Smooth muscle cell (in vitro differentiated cells): ENCODE measurements around the gene ZFAND3. TPM values are rescaled to one million over a fixed set of nuclear protein-coding genes. Genes with fewer than 3 reads are reported as not detected.
A peak's percentile ranks its signal among the peaks of the same experiment; 100 is the strongest.

Experiments
- DNase-seq: peaks from one replicate; lab custom pipeline; 2025; ENCODE audit not compliant: unreplicated experiment; lab: John Stamatoyannopoulos, UW
- H2AFZ ChIP-seq: fragments of 200-600 bp; sonication (generic); 2 replicates; pipeline ENCODE4 v1.6.0; 2016; ENCODE audit warnings: antibody characterized with exemption, low read depth, mild to moderate bottlenecking
- H3F3A ChIP-seq: fragments of 200-600 bp; sonication (generic); 2 replicates; pipeline ENCODE4 v1.6.0; 2017; ENCODE audit warnings: antibody characterized with exemption, low read depth
- H3K27ac ChIP-seq: fragments of 200-600 bp; sonication (generic); 2 replicates; pipeline ENCODE4 v1.5.1; 2016; ENCODE audit warnings: low read depth, mild to moderate bottlenecking
- H3K27me3 ChIP-seq: fragments of 200-600 bp; sonication (generic); 2 replicates; pipeline ENCODE4 v1.6.1; 2016; ENCODE audit warnings: low read depth, mild to moderate bottlenecking
- H3K36me3 ChIP-seq: fragments of 200-600 bp; sonication (generic); 2 replicates; pipeline ENCODE4 v1.5.1; 2016; ENCODE audit warnings: low read depth
- H3K4me1 ChIP-seq: fragments of 200-600 bp; sonication (generic); 2 replicates; pipeline ENCODE4 v1.5.1; 2016; ENCODE audit warnings: low read depth
- H3K4me2 ChIP-seq: fragments of 200-600 bp; sonication (generic); 2 replicates; pipeline ENCODE4 v1.6.0; 2016; ENCODE audit warnings: mild to moderate bottlenecking
- H3K4me3 ChIP-seq: fragments of 200-600 bp; sonication (generic); 2 replicates; pipeline ENCODE4 v1.5.1; 2016; ENCODE audit warnings: mild to moderate bottlenecking
- H3K79me2 ChIP-seq: fragments of 200-600 bp; sonication (generic); 2 replicates; pipeline ENCODE4 v1.6.0; 2016; ENCODE audit warnings: low read depth, mild to moderate bottlenecking
- H3K9ac ChIP-seq: fragments of 200-600 bp; sonication (generic); 2 replicates; pipeline ENCODE4 v1.6.0; 2016; ENCODE audit warnings: low read depth
- H3K9me3 ChIP-seq: fragments of 200-600 bp; sonication (generic); replicated peaks from 2 replicates; pipeline ENCODE4 v1.5.1; 2016; ENCODE audit warnings: low read depth
- H4K20me1 ChIP-seq: fragments of 200-600 bp; sonication (generic); 2 replicates; pipeline ENCODE4 v1.6.0; 2016; ENCODE audit warnings: low read depth
- WGBS: methylation state at CpG from one replicate; pipeline ENCODE4 v1.1.7; 2016; ENCODE audit warnings: low lambda C conversion rate; 5-methylcytosine and 5-hydroxymethylcytosine counted together
- polyA plus RNA-seq: library from polyadenylated mRNA; unstranded; fragments of >200 nt; fragmentation: Nextera tagmentation; extraction: Ambion mirVana; gene quantifications from 2 replicates; pipeline ENCODE4 v1.2.1, GENCODE V29; 2016
- total RNA-seq: library from RNA; depleted of rRNA; stranded (reverse); fragments of >200 nt; gene quantifications from 2 replicates; pipeline ENCODE4 v1.2.3, GENCODE V29; 2014
- TF ChIP-seq, protein P1 (sequence below): fragments of 200-600 bp; sonication (generic); IDR thresholded peaks from 2 replicates; pipeline ENCODE4 v1.5.1; 2017; ENCODE audit warnings: borderline replicate concordance, mild to moderate bottlenecking, antibody characterized with exemption; ENCODE audit not compliant: insufficient read depth, poor library complexity, severe bottlenecking

The ZFAND3 gene
- total and polyA plus RNA-seq, 2 experiments from 2014 or later: 27.6 to 40.5 TPM

DNA sequence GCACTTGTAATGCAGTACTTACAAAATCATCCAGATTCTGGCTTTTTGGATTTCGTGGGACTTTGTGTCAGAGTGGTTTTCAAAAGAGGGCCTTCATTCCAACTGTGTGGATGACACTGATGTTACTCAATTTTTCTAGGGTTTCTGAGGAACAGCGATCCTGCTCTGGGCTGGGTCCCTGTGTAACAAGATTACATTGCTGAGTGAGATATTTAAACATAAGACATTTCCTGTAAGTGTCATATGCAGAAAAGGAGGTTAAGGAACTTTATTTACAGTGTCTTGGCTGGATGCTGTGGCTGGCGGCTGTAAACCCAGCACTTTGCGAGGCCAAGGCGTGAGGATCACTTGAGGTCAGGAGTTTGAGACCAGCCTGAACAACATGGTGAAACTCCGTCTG lies 6.7 kb downstream of the ZFAND3 start:
- peaks cover 32% of the 10 kb centered on the region for H3K4me1 ChIP-seq
- H3F3A ChIP-seq: no peaks in the 10 kb centered on the region
- TF ChIP-seq, protein P1, sequence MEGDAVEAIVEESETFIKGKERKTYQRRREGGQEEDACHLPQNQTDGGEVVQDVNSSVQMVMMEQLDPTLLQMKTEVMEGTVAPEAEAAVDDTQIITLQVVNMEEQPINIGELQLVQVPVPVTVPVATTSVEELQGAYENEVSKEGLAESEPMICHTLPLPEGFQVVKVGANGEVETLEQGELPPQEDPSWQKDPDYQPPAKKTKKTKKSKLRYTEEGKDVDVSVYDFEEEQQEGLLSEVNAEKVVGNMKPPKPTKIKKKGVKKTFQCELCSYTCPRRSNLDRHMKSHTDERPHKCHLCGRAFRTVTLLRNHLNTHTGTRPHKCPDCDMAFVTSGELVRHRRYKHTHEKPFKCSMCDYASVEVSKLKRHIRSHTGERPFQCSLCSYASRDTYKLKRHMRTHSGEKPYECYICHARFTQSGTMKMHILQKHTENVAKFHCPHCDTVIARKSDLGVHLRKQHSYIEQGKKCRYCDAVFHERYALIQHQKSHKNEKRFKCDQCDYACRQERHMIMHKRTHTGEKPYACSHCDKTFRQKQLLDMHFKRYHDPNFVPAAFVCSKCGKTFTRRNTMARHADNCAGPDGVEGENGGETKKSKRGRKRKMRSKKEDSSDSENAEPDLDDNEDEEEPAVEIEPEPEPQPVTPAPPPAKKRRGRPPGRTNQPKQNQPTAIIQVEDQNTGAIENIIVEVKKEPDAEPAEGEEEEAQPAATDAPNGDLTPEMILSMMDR: no peak
- no peak overlapping the region for H3K4me2 ChIP-seq
- no peak overlapping the region for H2AFZ ChIP-seq
- 75% methylated on average over 6 of the region's 6 CpGs for WGBS
- H3K4me3 ChIP-seq: no peak overlapping the region
- H3K9ac ChIP-seq: no peak overlapping the region
- DNase-seq: no peak
- peaks cover 100% of the 10 kb centered on the region for H4K20me1 ChIP-seq
- H3K9me3 ChIP-seq: no peaks in the 10 kb centered on the region
- no peaks in the 10 kb centered on the region for H3K36me3 ChIP-seq
- peak overlapping the region; percentile 36 for H3K27ac ChIP-seq
- no peaks in the 10 kb centered on the region for H3K27me3 ChIP-seq
- H3K79me2 ChIP-seq: peaks cover 100% of the 10 kb centered on the region

DNA sequence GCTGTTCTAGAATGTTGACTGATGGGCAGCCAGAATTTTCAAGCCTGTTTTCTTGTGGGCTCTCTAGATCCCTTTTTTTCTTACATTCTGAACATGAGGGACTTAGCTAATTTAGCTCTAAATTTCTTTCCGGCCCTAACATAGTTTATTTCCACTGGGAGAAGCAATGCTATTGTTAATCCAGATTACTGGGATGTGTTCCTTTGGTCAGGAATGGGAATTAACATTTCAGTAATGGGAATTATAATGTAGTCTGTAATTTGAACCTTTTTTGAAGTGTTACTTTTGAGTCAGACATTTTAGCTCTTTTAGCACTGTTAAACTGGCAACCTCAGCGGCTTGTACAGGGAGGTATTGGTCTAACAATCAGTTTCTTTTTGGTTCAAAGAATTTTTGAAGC lies 7.5 kb downstream of the ZFAND3 start:
- H2AFZ ChIP-seq: no peak overlapping the region
- no peaks in the 10 kb centered on the region for H3K27me3 ChIP-seq
- H4K20me1 ChIP-seq: peaks cover 100% of the 10 kb centered on the region
- TF ChIP-seq, protein P1: no peak
- H3K4me3 ChIP-seq: no peak overlapping the region
- H3K36me3 ChIP-seq: no peaks in the 10 kb centered on the region
- H3K9ac ChIP-seq: no peak overlapping the region
- H3K9me3 ChIP-seq: no peaks in the 10 kb centered on the region
- H3K79me2 ChIP-seq: peaks cover 100% of the 10 kb centered on the region
- H3K4me2 ChIP-seq: no peak overlapping the region
- 93% methylated on average over 2 of the region's 2 CpGs for WGBS
- DNase-seq: no peak
- peaks cover 24% of the 10 kb centered on the region for H3K4me1 ChIP-seq
- no peaks in the 10 kb centered on the region for H3F3A ChIP-seq
- H3K27ac ChIP-seq: peak overlapping the region; percentile 0

DNA sequence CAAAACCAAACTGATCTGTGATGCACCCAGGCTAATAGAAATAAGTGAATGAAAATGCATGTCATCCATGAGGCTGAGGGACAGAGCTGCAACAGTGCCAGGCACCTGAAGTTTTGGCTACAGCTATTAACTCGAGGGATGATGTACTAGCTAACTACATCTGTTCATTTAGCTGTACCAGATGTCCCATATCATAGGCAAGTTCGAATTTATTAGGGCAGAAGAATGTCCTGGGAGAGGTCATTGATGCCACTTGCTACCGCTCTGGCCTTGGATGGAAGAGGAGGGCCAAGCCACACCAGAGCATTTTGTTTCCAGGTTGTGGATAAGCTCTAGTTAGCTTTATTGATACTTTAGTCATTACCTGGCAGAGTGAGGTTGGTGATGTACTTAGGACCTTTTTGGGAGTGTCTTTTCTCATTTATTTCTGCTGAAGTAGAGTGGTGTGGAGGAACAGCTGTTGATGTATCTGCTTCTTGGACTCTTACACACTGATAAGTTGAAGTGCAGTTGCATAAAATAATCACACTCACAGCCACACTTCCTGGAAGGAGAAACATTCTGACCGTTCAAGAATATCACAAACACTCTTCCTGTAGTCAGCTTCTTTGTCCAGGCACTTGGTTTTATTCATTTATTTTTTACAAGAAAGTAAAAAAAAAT lies 8.2 kb downstream of the ZFAND3 start:
- H2AFZ ChIP-seq: no peak overlapping the region
- no peak overlapping the region for H3K9ac ChIP-seq
- 82% methylated on average over 4 of the region's 4 CpGs for WGBS
- no peaks in the 10 kb centered on the region for H3K27me3 ChIP-seq
- peaks cover 100% of the 10 kb centered on the region for H4K20me1 ChIP-seq
- H3K4me3 ChIP-seq: no peak overlapping the region
- TF ChIP-seq, protein P1: no peak
- DNase-seq: no peak
- H3K4me2 ChIP-seq: no peak overlapping the region
- peaks cover 100% of the 10 kb centered on the region for H3K79me2 ChIP-seq
- H3F3A ChIP-seq: no peaks in the 10 kb centered on the region
- peaks cover 17% of the 10 kb centered on the region for H3K4me1 ChIP-seq
- peak overlapping the region; percentile 22 for H3K27ac ChIP-seq
- no peaks in the 10 kb centered on the region for H3K36me3 ChIP-seq
- H3K9me3 ChIP-seq: no peaks in the 10 kb centered on the region

DNA sequence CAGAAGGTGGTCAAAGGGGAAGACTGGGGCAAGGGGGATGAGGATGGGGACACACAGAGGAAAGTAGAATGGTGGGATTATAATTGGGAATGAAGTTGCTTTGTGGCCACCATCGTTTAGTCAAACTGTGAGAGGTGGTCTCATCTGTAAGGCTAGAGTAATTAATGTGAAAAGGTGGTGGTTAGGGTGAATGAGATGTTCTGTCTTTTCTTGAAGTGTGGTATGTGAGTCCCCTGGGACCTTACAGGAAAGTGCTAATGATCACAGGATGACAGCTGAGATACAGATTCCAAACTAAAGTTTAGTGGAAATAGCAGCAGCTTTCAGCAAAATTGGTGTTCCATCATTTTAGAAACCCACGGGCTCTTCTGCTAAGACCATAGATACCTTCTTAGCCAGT lies 10.7 kb downstream of the ZFAND3 start:
- TF ChIP-seq, protein P1: no peak
- Histone ChIP-seq H3K27ac (no peak overlapping the region), H3K4me3 (no peak overlapping the region), H4K20me1 (peaks cover 100% of the 10 kb centered on the region), H3K27me3 (no peaks in the 10 kb centered on the region), H3K4me2 (no peak overlapping the region), H3K9ac (no peak overlapping the region), H2AFZ (no peak overlapping the region), H3F3A (no peaks in the 10 kb centered on the region), H3K36me3 (no peaks in the 10 kb centered on the region), H3K79me2 (peaks cover 100% of the 10 kb centered on the region), H3K9me3 (peaks cover 7% of the 10 kb centered on the region), H3K4me1 (no peaks in the 10 kb centered on the region)
- no peak for DNase-seq
- 95% methylated on average over 2 of the region's 2 CpGs for WGBS
